K562 (cell line): ENCODE results near the gene PDLIM7. TPM values are rescaled to one million over a fixed set of nuclear protein-coding genes. Genes with fewer than 3 reads are reported as not detected.

Source experiments
- AFF4 ChIP-seq: sonication (generic); formaldehyde crosslinking; IDR thresholded peaks from 2 replicates; pipeline ENCODE4 v1.8.0; 2023; ENCODE audit warnings: mild to moderate bottlenecking, missing genetic modification reagents
- FOXK2 ChIP-seq, 2 experiments: fragments of 450-650 bp; IDR thresholded peaks in 1 of 2; conservative IDR thresholded peaks in 1 of 2; 2 replicates each; pipeline ENCODE4 v1.6.1; 2016; ENCODE audit warnings: low read depth in 2 of 2, mild to moderate bottlenecking in 1 of 2
- HDAC2 ChIP-seq: fragments of 450-650 bp; IDR thresholded peaks from 2 replicates; pipeline ENCODE4 v1.6.1; 2016; ENCODE audit warnings: mild to moderate bottlenecking
- LCOR ChIP-seq: sonication (generic); formaldehyde crosslinking; IDR thresholded peaks from 2 replicates; pipeline ENCODE4 v1.8.0; 2022; ENCODE audit warnings: mild to moderate bottlenecking, missing genetic modification reagents
- PHB2 ChIP-seq: fragments of 450-650 bp; IDR thresholded peaks from 2 replicates; pipeline ENCODE4 v1.6.1; 2017; ENCODE audit warnings: low read depth
- RBBP5 ChIP-seq: fragments of 200-600 bp; sonication (generic); IDR thresholded peaks from 2 replicates; pipeline ENCODE4 v1.6.1; 2012; ENCODE audit warnings: borderline replicate concordance, mild to moderate bottlenecking, low read length, control low read depth, inconsistent platforms; ENCODE audit not compliant: insufficient read depth, poor library complexity, severe bottlenecking
- SIRT6 ChIP-seq: IDR thresholded peaks from one replicate; pipeline ENCODE4 v1.6.1; 2012; ENCODE audit warnings: low read depth, mild to moderate bottlenecking, control low read depth, inconsistent platforms, low read length, moderate library complexity
- THAP12 ChIP-seq: fragments of 250-450 bp; sonication (Bioruptor Pico); IDR thresholded peaks from 2 replicates; pipeline ENCODE4 v1.9.0; 2021; ENCODE audit warnings: mild to moderate bottlenecking, inconsistent platforms
- ZBTB26 ChIP-seq: fragments of 450-650 bp; formaldehyde crosslinking; IDR thresholded peaks from 2 replicates; pipeline ENCODE4 v1.4.0; 2022; ENCODE audit warnings: missing genetic modification characterization
- ZKSCAN1 ChIP-seq: fragments of 150-350 bp; IDR thresholded peaks from 2 replicates; pipeline ENCODE4 v1.6.1; 2016; ENCODE audit warnings: low read depth, low read length
- ZNF740 ChIP-seq, 3 experiments: fragments of 200-800 bp in 1 of 3; sonication (Bioruptor generic) in 1 of 3; sonication (generic) in 1 of 3; formaldehyde crosslinking in 1 of 3; IDR thresholded peaks; 2 replicates each; pipeline versions ENCODE4 v1.6.1 to v1.8.0; 2016 to 2022; ENCODE audit warnings: mild to moderate bottlenecking in 2 of 3, missing compliant biosample characterization in 2 of 3, missing genetic modification characterization in 2 of 3, missing genetic modification reagents in 1 of 3
- polyA plus RNA-seq, 8 experiments: library from polyadenylated mRNA; depleted of rRNA in 4 of 8; stranded (reverse) in 5 of 8; unstranded in 3 of 8; fragments of >200 nt; fragmentation: Nextera tagmentation in 2 of 8; fragmentation: Illumina TruSeq in 1 of 8; extraction: Ambion mirVana in 2 of 8; extraction: Trizol in 1 of 8; gene quantifications; 2 replicates each; pipeline versions ENCODE4 v1.2.1 to v1.2.3, GENCODE V29; 2011 to 2014; ENCODE audit warnings: inconsistent platforms in 1 of 8, missing spikeins in 1 of 8
- total RNA-seq, 7 experiments: library from RNA; depleted of rRNA in 6 of 7; stranded (reverse); fragments of >200 nt in 6 of 7; fragmentation: Illumina TruSeq in 2 of 7; extraction: Trizol in 2 of 7; gene quantifications; 2 replicates each; pipeline versions ENCODE4 v1.2.1 to v1.2.3, GENCODE V29; 2011 to 2021; ENCODE audit warnings: low replicate concordance in 1 of 7

The PDLIM7 gene
- total and polyA plus RNA-seq, 9 of the 15 experiments (the other 6 are each of a cell fraction or from before 2014, with no cell fraction given), result 2.1 to 124 (median 32.6) TPM

GRCh38 chr5:177516601-177517568 lies 19.5 kb upstream of the PDLIM7 start, which contains the start of gene DDX41 (continued):
- no peak for TF ChIP-seq ZBTB26 (CRISPR knock-in tag)
- TF ChIP-seq FOXK2 (conservative IDR thresholded peaks at IDR 0.05 in 1 of 2, IDR thresholded peaks at IDR 0.05 in 1 of 2; ENCODE audit: low read depth in 2 of 2), result peak in 1 of 2 experiments; percentile 61; a peak in 2 of 4 replicates
- TF ChIP-seq SIRT6, result no peak
- peak; percentile 15; the same call in 1 of the 2 replicates for TF ChIP-seq ZKSCAN1
- TF ChIP-seq ZNF740 (CRISPR knock-in tag; IDR thresholded peaks at IDR 0.05), result no peak
- TF ChIP-seq ZNF740 (tag; IDR thresholded peaks at IDR 0.05), result no peak
- 0 out of 2 replicates have a peak, but pooled peaks have one; percentile 69 for TF ChIP-seq THAP12 (CRISPR knock-in tag)
- TF ChIP-seq AFF4 (CRISPR knock-in tag), result peak; percentile 61; the same call in 1 of the 2 replicates
- TF ChIP-seq RBBP5, result peak; percentile 89
- peak; percentile 93 for TF ChIP-seq LCOR (CRISPR knock-in tag)
- TF ChIP-seq HDAC2, result peak; percentile 89
- no peak for TF ChIP-seq PHB2
- TF ChIP-seq, all 486 proteins: peak for 152
